Lower lobe of right lung (tissue), 2 donors: ENCODE measurements around the gene CHSY3. TPM values are rescaled to one million over a fixed set of nuclear protein-coding genes. Genes with fewer than 3 reads are reported as not detected.

ENCODE experiments used
- ATAC-seq, 2 donors: fragments of 200-7000 bp; cut with Tn5 transposase; one replicate each; pipeline ENCODE4 v1.9.1; 2020 to 2022; ENCODE audit warnings: mild to moderate bottlenecking in 2 of 2, moderate library complexity in 2 of 2
- DNase-seq: peaks from one replicate; pipeline ENCODE4 v3.0.0-alpha.2; 2020
- H3K27ac ChIP-seq: fragments of 200-600 bp; one replicate; pipeline ENCODE4 v1.8.0; 2022
- H3K27me3 ChIP-seq: fragments of 200-600 bp; one replicate; pipeline ENCODE4 v1.8.0; 2022; ENCODE audit warnings: low read depth
- H3K36me3 ChIP-seq: fragments of 200-600 bp; one replicate; pipeline ENCODE4 v1.8.0; 2022; ENCODE audit warnings: mild to moderate bottlenecking
- H3K4me1 ChIP-seq: fragments of 200-600 bp; one replicate; pipeline ENCODE4 v1.8.0; 2022
- H3K4me3 ChIP-seq: fragments of 200-600 bp; one replicate; pipeline ENCODE4 v1.8.0; 2022; ENCODE audit warnings: mild to moderate bottlenecking
- H3K9me3 ChIP-seq: fragments of 200-600 bp; one replicate; pipeline ENCODE4 v1.8.0; 2022
- intact Hi-C: fragments of 100-400 bp; cut with DNase I; formaldehyde crosslinking; loops from one replicate; pipeline ENCODE4 v1.11.0; 2022
- long read RNA-seq: library from polyadenylated mRNA; unstranded; transcript quantifications from one replicate; pipeline ENCODE4 v2.0.0, GENCODE V29; 2021
- total RNA-seq: library from RNA; stranded (reverse); fragmentation: NEBNext Ultra II Directional; extraction: Animal tissue kit (Norgen Biotek cat#: 25700); gene quantifications from one replicate; pipeline ENCODE4 v1.2.1, GENCODE V29; 2021
- TF ChIP-seq, protein P1 (sequence below): fragments of 200-600 bp; IDR thresholded peaks from one replicate; pipeline ENCODE4 v1.8.0; 2022; ENCODE audit warnings: antibody characterized with exemption, mild to moderate bottlenecking
- donor health status: DM: no; HTN: yes; CAD: no; lungs with severe emphysema.

CHSY3 gene
- total RNA-seq: 4.7 TPM
- long read RNA-seq, partial matches to known transcripts: 0 of 4 reads
- long read RNA-seq, other reads (novel, unspliced or antisense): 4 of 4 reads

DNA sequence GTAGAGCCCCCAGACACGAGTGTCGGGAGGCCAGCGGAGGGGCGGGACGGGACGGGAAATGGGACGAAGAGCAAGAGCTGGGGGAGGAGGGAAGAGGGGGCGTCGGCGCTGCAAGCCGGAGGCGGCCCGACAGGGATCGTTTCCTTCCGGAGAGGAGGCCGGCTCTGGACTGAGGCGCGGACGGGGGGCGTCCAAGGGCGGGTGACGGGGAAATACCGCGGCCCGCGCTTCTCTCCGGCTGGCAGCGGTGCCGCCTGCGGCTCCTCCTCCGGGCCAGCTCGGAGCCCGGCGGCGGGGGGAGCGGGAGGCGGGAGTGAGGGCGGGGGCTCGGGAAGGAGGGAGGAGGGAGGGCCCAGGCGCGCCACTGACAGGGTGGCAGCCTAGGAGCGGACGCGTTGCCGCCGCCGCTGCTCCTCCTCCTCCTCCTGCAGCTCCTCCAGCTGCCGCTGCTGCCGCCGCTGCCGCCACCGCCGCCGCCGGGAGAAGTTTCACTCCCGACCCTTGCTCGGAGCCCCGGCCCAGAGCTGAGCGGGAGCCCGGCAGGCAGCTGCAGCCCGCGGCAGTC, at the start of gene CHSY3:
Gene CHSY3 (plus strand): TSS at position 364 of the 565 bp plus-strand sequence.
- intact Hi-C loops: no loop called here
- H3K27ac ChIP-seq: peak within 1 kb of the TSS; percentile 79
- peaks cover 23% of the 10 kb centered on the region for H3K4me1 ChIP-seq
- no peaks in the 10 kb centered on the region for H3K36me3 ChIP-seq
- peak within 1 kb of the TSS; percentile 82 for H3K4me3 ChIP-seq
- TF ChIP-seq, protein P1, sequence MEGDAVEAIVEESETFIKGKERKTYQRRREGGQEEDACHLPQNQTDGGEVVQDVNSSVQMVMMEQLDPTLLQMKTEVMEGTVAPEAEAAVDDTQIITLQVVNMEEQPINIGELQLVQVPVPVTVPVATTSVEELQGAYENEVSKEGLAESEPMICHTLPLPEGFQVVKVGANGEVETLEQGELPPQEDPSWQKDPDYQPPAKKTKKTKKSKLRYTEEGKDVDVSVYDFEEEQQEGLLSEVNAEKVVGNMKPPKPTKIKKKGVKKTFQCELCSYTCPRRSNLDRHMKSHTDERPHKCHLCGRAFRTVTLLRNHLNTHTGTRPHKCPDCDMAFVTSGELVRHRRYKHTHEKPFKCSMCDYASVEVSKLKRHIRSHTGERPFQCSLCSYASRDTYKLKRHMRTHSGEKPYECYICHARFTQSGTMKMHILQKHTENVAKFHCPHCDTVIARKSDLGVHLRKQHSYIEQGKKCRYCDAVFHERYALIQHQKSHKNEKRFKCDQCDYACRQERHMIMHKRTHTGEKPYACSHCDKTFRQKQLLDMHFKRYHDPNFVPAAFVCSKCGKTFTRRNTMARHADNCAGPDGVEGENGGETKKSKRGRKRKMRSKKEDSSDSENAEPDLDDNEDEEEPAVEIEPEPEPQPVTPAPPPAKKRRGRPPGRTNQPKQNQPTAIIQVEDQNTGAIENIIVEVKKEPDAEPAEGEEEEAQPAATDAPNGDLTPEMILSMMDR: no peak
- H3K9me3 ChIP-seq: no peaks in the 10 kb centered on the region
- peak; percentile 89 for DNase-seq
- peak; percentile 96 to 97 for ATAC-seq
- H3K27me3 ChIP-seq: peaks cover 17% of the 10 kb centered on the region

DNA sequence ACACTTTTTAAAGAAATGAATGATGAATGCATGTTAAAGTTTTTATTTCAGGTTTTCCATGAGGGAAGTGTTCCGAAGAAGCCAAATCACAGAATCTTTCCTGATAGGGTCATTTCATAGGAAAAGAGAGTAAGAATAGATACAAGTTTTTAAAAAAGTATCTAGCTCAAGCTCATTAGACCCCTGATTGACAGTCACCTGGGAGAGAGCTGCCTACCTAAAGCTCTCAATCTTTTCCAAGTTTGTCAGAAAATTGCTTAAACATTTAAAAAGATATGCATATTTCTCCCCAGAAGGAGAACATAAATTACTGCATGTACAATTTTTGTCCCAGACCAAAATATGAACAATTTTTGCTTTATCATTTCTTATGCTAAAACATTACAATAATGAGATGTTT, 47.9 kb upstream of the CHSY3 start:
- Histone ChIP-seq H3K36me3 (no peaks in the 10 kb centered on the region), H3K27me3 (no peaks in the 10 kb centered on the region), H3K4me3 (no peak overlapping the region), H3K4me1 (no peaks in the 10 kb centered on the region), H3K9me3 (no peaks in the 10 kb centered on the region), H3K27ac (no peak overlapping the region)
- intact Hi-C loops: no loop called here
- DNase-seq: no peak
- ATAC-seq: no peak
- TF ChIP-seq, protein P1: no peak

DNA sequence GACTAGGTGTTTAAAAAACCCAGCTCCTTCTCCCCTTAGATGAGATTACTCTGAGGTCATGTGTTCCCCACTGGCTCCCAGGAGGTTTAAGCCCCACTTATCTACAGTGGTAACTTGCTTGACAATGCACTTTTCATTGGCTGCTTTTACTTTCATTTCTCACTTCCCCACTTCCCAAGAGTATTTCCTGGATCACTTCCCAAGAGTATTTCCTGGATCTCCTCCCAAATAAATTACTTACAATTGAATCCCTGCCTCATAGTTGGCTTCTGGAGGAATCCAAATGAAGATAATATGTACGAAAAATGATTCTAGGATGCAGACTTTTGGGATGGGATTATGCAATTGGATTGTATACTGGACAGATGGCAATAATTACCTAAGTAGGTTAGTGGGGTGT, 47.1 kb upstream of the CHSY3 start:
- Histone ChIP-seq H3K4me1 (no peaks in the 10 kb centered on the region), H3K27me3 (no peaks in the 10 kb centered on the region), H3K9me3 (no peaks in the 10 kb centered on the region), H3K27ac (no peak overlapping the region), H3K36me3 (no peaks in the 10 kb centered on the region), H3K4me3 (no peak overlapping the region)
- intact Hi-C loops: no loop called here
- TF ChIP-seq, protein P1: no peak
- DNase-seq (no peak), ATAC-seq (peak in 1 of 2 donors; percentile 37)

DNA sequence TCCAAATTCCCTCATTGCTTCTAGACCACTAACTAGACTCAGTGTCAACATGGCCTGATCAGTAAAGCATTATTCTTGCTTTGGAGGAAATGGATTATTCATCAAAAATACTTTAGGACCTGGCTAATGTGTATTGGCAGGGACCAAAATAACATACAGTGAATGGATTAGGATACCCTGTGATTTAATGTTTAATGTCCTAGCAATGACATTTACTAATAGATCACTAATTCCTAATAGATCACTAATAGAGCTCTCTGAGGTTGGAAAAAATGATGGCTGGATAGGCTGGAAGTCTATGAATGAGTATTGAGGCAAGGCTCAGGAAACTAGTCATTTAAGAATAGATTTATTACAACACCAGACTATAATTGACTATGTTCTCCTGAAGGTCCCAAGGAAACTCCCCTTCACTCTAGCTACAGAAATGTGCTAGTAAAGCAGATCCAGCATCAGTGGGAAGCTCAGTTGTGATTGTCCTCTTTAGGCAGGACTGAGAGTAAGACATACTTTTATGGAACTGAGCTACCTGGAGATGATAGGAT, 46.1 kb upstream of the CHSY3 start:
- intact Hi-C loops: no loop called here
- Histone ChIP-seq H3K27ac (no peak overlapping the region), H3K27me3 (no peaks in the 10 kb centered on the region), H3K4me1 (no peaks in the 10 kb centered on the region), H3K36me3 (no peaks in the 10 kb centered on the region), H3K9me3 (no peaks in the 10 kb centered on the region), H3K4me3 (no peak overlapping the region)
- no peak for DNase-seq
- TF ChIP-seq, protein P1: no peak
- ATAC-seq: no peak

DNA sequence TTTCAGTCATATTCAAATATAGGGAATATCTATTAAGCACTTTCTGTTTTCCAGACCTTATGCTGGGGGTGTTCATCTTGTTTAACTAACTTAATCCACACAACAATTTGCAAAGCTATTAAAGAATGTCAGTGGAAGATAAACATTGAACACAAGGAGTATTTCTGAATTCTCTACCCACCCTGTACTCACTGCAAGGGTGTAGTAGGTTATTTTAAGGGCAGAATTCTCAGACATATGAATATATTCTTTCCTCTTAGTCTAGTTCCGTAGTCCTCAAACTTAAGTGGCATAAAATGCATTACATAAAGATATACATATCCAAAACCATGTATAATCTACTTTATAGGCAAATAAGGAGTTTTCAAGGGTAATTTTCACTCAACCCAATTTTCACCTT, 19.9 kb upstream of the CHSY3 start:
- no peak for ATAC-seq
- Histone ChIP-seq H3K27me3 (no peaks in the 10 kb centered on the region), H3K27ac (no peak overlapping the region), H3K36me3 (no peaks in the 10 kb centered on the region), H3K4me3 (no peak overlapping the region), H3K4me1 (no peaks in the 10 kb centered on the region), H3K9me3 (no peaks in the 10 kb centered on the region)
- TF ChIP-seq, protein P1: no peak
- intact Hi-C loops: no loop called here
- DNase-seq: no peak
